HTERT RPE-1 (cell line): ENCODE data around the gene CTNNBL1.

Source experiments
- in situ Hi-C: fragments of 300-500 bp; cut with MboI; formaldehyde crosslinking; loops from 4 replicates; pipeline ENCODE4 v1.14.3; 2020; ENCODE audit warnings: low sequenced_read_pairs

Gene CTNNBL1

DNA sequence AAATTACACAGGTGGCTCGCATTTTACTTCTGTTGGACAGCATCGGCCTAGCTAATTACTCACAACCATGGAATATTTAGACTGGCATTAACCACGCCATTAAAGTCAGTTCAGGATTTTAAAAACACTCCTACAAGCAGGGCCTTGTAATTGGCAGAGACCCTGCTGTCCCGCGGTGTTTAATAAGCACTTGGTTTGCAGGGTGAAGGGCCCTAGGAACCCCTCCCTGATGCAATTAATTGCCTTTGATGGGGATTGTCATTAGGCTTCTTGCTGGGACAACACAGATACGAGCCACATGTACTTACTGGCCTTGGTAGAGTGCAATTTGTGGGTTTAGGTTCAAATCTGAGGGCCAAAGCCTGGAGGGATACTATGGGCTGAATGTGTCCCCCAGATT lies 201.3 kb downstream of the CTNNBL1 start:
- in situ Hi-C loops: no loop called here

GRCh38 chr20:37896932-37897548 lies 203.2 kb downstream of the CTNNBL1 start:
- in situ Hi-C loops: no loop called here

DNA sequence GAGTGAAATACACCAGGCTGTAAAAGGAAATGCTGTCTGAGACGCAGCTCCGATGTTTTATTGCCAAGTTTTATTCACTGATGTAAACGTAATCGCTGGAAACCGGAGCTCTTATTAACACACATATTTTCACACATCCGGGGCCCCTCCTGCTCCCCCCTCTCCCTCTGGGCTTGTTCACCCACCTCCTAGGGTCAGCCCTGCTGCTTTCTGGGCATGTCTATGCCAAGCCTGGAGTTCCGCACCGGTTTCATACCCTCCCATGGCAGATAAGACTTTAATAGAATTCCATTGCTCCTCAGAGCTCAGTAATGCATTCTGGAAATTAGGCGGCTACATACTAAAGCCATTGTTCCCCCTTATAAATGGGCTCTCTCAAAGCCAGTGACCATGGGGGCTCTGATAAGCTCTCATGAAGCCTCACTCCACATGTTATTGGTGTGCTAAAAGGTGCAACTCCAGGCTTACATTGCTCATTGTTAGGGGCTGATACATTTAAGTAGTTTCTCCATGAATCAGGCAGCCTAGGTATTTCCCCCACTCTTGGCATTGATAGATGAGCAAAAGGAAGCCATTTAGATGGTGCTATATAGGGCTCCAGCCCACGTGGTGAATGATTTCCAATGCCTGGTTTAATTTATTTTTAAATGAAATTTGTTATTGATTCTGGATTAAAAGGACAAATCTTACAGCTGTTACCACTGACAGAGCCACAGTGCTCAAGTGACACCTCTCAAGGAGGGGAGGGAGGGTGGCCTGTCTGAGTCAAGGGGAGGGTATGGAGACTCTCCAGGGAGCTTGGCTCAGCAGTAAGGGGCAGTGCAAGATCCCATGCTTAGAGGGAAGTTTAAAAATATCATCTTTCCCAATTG lies 204.6 kb downstream of the CTNNBL1 start:
- in situ Hi-C loops: no loop called here

DNA sequence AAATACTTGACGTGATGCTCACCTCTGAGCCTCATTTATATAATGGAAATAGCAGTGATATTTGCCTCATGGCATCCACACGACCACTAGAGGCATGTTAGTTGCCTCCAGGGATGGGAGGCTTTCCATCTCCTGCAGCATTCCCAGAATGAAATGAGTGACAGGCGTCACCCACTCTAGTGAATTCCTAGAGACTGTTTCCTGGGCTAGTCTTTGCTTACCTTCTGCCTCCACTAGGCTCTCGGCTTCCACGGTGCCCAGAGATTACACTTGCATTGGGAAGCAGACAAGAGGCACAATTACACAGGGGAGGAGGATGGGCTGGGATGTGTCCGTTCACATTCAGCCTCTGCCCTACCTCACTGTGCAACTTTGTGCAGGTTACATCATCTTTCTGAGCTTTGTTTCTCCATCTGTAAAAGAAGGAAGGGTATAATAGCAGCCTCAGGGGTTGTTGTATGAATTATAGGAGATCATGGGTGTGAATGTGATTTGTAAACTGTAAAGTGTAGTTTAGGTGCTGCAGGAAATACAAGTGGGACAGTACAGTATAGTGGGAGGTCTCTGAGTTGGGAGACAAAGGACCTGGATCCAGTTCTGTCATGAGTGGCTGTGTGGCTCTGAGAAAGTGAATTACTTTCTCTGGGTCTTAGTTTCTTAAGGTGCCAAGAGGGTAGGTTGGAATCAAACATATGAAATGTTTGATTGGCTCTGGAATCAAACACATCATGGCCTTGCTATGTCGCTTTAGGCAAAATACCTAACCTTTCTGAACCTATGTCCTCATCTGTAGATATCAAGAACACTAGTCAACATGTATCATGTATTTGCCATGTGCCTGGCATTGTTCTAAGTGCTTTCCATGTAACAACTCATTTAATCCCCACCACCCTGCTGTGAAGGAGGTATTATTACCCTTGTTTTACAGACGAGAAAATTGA lies 205.5 kb downstream of the CTNNBL1 start:
- in situ Hi-C loops: no loop called here

GRCh38 chr20:37901240-37901639 lies 207.4 kb downstream of the CTNNBL1 start:
- in situ Hi-C loops: no loop called here

- in situ Hi-C loops: no loop called here
These were observed 208.0 kb downstream of the CTNNBL1 start for GRCh38 chr20:37901654-37902503.

- in situ Hi-C loops: no loop called here
These were observed 208.9 kb downstream of the CTNNBL1 start, which contains the start of gene VSTM2L for GRCh38 chr20:37902504-37903313. VSTM2L (plus strand) TSS chr20:37903127; CDS start chr20:37903351, 224 bp downstream.

DNA sequence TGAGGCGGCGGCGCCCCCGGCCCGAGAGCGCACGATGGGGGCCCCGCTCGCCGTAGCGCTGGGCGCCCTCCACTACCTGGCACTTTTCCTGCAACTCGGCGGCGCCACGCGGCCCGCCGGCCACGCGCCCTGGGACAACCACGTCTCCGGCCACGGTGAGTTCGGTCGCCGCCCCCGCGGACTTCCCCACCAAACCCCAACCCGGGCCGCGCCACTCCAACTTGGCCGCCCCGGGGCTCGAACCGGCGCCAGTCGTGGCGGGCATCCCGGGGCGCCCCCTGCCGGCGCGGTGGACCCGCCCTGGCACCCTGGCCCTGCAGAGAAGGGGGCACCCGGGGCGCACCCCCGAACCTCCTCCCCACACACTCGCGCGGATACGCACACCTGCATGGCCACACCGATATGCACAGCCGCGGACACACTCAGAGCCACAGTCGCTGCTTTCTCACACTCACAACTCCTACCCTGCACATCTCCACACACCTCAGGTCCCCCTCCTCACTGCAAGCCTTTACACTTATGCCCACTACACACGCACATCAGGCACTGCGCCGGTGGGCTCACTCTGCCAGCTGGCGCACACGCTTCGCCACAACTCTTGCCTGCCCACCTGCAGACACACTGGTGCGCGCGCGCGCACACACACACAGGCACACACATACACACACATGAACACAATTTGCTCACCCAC lies 209.6 kb downstream of the CTNNBL1 start:
- in situ Hi-C loops: no loop called here

DNA sequence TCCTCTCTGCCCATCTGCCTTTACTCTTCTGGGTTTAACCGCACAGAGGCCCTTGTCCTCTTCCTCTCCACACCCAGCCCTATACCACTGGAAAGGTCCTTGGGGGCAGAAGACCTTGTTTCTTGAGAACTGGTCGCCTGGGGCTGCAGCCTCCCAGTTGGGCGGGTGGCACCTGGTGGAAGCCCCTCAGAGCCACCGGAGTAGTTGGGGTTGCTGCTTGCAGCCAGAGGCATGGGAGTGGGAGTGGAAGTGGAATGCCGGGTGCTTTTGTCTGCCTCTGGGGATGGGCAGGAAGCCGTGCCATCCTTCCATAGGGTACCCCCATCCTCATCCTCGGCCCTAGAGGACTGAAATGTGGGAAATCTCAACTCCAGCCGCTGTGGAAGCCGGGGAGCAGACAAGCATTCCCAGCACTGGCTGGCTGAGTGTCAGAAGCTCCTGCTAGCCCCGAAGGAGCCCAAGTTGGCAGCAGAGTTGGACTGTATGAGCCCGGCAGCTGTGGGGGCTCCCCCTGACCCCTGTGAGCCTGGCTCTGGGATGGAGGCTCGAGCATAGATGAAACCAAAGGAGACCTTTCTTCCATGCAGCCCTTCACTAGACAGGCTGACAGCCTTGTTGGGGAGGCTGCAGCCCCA lies 210.3 kb downstream of the CTNNBL1 start:
- in situ Hi-C loops: no loop called here

- in situ Hi-C loops: no loop called here
These were observed 211.1 kb downstream of the CTNNBL1 start for GRCh38 chr20:37904845-37905373.

DNA sequence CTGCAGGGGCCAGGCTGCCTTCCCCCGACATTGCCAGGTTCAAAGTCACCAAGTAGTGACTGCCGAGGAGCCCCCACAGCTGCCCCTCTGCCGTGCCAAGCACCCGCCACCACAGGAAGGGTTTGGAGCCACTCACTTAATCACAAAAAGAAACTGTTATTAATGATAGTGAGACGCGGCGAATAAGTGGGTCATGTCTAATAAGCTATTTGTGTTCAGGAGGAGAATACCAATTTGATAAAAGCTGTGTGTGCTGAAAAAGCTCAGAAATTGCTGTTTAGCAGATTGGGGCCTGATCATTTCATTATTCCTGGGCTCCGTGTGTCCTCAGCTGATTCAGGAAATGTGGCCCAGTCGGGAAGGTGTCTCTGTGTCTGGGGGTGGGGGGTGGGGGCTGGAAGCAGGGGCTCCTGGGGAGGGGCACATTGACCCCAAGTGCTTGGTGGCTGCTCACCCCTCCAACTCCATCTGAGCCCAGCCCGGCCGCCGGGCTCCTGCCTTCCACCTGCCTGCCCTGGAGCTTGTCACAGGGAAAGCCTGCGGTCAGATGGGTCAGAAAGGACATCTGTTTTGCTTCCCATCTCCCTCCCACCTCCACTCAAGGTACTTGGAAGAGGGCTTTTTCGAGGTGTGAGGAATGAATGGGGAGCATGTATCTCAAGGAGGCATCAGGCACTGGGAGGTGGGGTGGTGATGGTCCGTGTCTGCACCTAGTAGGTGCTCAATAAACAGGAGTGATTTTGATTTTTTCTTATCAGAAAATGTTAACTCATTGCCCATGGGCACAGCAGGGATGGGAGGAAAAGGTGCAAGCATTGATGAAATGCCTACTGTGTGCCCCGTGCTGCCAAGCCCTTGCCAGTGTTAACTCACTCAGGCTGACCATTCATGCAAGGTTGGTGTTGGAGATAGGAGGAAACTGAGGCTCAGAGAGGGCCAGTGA lies 212.1 kb downstream of the CTNNBL1 start:
- in situ Hi-C loops: no loop called here

DNA sequence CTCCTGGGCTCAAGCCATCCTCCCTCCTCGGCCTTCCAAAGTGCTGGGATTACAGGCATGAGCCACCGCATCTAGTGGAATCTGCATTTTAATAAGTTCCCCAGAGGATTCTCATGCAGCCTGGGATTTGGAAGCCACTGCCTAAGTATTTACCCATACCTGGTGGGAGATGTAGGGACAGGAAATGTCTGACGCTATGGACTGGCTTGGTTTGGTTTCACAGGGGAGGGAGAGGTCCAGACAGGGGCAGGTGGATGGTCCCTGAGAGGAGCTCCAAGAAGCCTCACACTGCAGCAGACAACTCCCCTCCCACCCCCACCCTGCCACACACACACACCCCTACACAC lies 213.5 kb downstream of the CTNNBL1 start:
- in situ Hi-C loops: no loop called here

DNA sequence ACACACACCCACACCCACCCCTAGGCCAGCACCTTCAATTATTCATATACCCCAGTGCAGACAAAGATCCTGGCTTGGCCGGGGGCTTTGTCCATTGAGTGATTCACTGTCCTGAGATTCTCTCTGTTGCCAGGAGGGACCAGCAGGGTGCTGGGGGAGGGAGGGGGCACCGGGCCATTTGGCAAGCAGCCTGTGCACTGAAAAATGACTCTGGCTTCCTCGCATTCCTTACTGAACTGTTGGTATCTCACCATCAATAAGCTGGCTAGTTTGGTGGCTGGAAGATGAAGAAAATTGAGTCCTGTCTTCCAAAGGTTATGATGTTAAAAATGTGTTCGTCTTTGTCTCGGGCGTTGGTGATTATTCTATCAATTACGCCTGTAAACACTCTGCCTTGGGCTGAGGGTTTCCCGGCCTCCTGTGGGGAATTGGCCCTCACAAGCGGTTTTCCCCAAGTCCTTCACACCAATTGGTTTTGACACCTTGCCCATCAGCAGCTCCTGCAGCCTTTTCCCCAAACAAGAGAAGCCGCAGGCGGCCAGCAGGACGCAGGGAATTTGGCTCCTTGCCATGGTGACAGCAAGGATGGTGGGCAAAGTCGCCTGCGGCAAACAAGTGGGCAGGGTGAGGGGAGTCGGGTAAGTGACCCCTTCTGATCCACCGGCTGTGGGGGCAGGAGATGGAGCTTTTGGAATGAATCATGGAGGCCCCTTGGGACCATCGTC lies 214.0 kb downstream of the CTNNBL1 start:
- in situ Hi-C loops: no loop called here

DNA sequence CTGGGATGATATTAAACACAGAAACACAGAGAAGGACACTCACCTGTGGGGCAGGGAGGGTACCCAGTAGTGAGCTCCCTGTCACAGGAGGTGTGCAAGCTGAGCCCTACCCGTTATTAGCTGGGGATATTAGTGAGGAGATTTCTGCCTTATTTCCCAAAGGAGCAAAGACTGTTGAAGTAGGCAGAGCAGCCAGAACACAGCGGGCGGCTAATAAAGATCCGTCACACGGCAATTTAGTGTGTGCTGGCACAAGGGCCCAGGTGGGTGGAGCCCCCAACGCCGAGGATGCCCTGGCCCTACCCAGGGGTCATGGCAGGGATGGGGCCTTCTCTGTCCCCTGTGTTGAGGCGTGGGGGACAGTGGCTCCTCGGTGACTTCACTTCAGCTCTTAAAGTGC lies 217.4 kb downstream of the CTNNBL1 start:
- in situ Hi-C loops: no loop called here

- in situ Hi-C loops: no loop called here
These were observed 218.0 kb downstream of the CTNNBL1 start for GRCh38 chr20:37911838-37912281.

- in situ Hi-C loops: no loop called here
These were observed 219.0 kb downstream of the CTNNBL1 start for GRCh38 chr20:37912874-37913273.
